Neural cell (in vitro differentiated cells): ENCODE results near the gene WNT4.

Experiments
- CTCF ChIP-seq: fragments of 450-650 bp; IDR thresholded peaks from 2 replicates; pipeline ENCODE4 v1.5.1; 2014; ENCODE audit warnings: antibody characterized with exemption, mild to moderate bottlenecking, moderate library complexity; ENCODE audit not compliant: poor library complexity, severe bottlenecking
- SMC3 ChIP-seq: fragments of 450-650 bp; conservative IDR thresholded peaks from 2 replicates; pipeline ENCODE4 v1.6.1; 2014; ENCODE audit warnings: antibody characterized with exemption, mild to moderate bottlenecking, moderate library complexity; ENCODE audit not compliant: poor library complexity

DNA sequence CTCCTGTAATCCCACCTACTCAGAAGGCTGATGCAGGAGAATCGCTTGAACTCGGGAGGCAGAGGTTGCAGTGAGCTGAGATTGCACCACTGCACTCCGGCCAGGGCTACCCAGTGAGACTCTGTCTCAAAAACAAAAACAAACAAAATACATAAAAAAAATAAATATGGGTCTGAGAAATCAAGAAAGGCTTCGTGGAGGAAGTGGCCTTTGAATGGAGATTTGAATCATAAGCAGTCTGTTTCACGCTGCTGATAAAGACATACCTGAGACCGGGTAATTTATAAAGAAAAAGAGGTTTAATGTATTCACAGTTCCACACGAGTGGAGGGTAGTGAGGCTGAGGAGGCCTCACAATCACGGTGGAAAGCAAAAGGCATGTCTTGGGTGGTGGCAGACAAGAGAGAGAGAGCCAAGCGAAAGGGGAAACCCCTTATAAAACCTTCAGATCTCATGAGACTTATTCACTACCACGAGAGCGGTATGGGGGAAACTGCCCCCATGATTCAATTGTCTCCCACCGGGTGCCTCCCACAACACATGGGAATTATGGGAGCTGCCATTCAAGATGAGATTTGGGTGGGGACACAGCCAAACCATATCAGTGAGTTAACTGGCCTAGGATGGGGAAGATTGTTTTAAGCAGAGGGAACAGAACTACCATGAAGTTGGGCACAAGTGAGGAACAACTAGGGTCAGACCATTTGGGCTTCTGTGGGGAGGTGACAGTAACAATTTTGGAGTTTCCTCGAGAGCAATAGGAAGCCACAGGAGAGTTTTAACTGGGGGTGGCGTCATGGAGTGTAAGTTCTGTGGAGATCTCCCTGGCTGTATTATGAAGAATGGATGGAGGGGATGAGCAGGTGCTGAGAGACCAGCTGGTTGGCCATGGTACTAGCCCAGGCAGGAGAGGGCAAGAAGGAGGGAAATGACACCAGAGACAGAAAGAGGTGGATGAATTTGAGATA is 22.2 kb upstream of the WNT4 start:
- TF ChIP-seq CTCF = no peak
- TF ChIP-seq SMC3 = no peak
